NCI-H2196 (cell line): ENCODE data around the gene ZNF500.
A peak's percentile ranks its signal among the peaks of the same experiment; 100 is the strongest.
"Not testable (repeated sequence)": the region's sequence is repeated elsewhere in the genome, so short reads cannot be mapped to it uniquely, and the experiment has no call there.

Experiments used
- DNase-seq: peaks from one replicate; lab custom pipeline; 2025; ENCODE audit not compliant: unreplicated experiment; lab: John Stamatoyannopoulos, UW

ZNF500 gene

GRCh38 chr16:4796982-4797804, 30.2 kb upstream of the ZNF500 start:
- DNase-seq: no peak

GRCh38 chr16:4795828-4796572, 29.0 kb upstream of the ZNF500 start:
- DNase-seq: no peak

- peak; percentile 80 for DNase-seq
Measured at GRCh38 chr16:4795181-4795827, 28.3 kb upstream of the ZNF500 start, which contains the start of gene SMIM22. TSS of gene SMIM22 (plus strand) at chr16:4795369. CDS start at chr16:4795735, 366 bp downstream.

GRCh38 chr16:4792951-4793513, 26.1 kb upstream of the ZNF500 start:
- no peak for DNase-seq

- DNase-seq: no peak
Measured at GRCh38 chr16:4790871-4791270, 23.9 kb upstream of the ZNF500 start.

GRCh38 chr16:4790261-4790660, 23.3 kb upstream of the ZNF500 start:
- DNase-seq: no peak

- no peak for DNase-seq
Measured at GRCh38 chr16:4788910-4789309, 21.9 kb upstream of the ZNF500 start.

- DNase-seq: no peak
Measured at GRCh38 chr16:4788489-4788889, 21.5 kb upstream of the ZNF500 start.

GRCh38 chr16:4787627-4788482, 20.9 kb upstream of the ZNF500 start, which contains the start of gene SEPTIN12:
TSS of gene SEPTIN12 (minus strand) at chr16:4788345. CDS start at chr16:4787645, 700 bp downstream.
- no peak for DNase-seq

- no peak for DNase-seq
Measured at GRCh38 chr16:4787068-4787467, 20.1 kb upstream of the ZNF500 start.

- DNase-seq: no peak
Measured at GRCh38 chr16:4785758-4786433, 18.9 kb upstream of the ZNF500 start.

- not testable (repeated sequence) for DNase-seq
Measured at GRCh38 chr16:4784444-4784987, 17.6 kb upstream of the ZNF500 start.

GRCh38 chr16:4783951-4784336, 17.0 kb upstream of the ZNF500 start:
- no peak for DNase-seq

- DNase-seq: no peak
Measured at GRCh38 chr16:4783251-4783950, 16.4 kb upstream of the ZNF500 start.

GRCh38 chr16:4780235-4780634, 13.3 kb upstream of the ZNF500 start:
- no peak for DNase-seq

GRCh38 chr16:4778050-4778392, 11.1 kb upstream of the ZNF500 start:
- no peak for DNase-seq

- DNase-seq: no peak
Measured at GRCh38 chr16:4777339-4778049, 10.5 kb upstream of the ZNF500 start.

GRCh38 chr16:4776141-4776705, 9.3 kb upstream of the ZNF500 start:
- DNase-seq: no peak
